ENCODE measurements around the gene SEMA4D.

GRCh38 chr9:89388868-89389177 is 109.1 kb downstream of the SEMA4D start:
- TF ChIP-seq CTCF (IDR thresholded peaks at IDR 0.05; ENCODE audit: low read length) (no peak), EZH2 (IDR thresholded peaks at IDR 0.05; ENCODE audit: borderline replicate concordance, low read length) (no peak)

Data from OCI-LY1 (cell line).